GM19328 (cell line): ENCODE data around the gene FLYWCH1.

Source experiments
- ATAC-seq: cut with Tn5 transposase; IDR thresholded peaks from one replicate; pipeline ENCODE4 v1.9.1; 2021; ENCODE audit warnings: mild to moderate bottlenecking, moderate library complexity; ENCODE audit not compliant: unreplicated experiment

Gene FLYWCH1

GRCh38 chr16:2911638-2912329 is at the start of gene FLYWCH1:
FLYWCH1 (plus strand) TSS chr16:2911931; CDS start chr16:2929686, 17,755 bp downstream.
- peak; percentile 96 for ATAC-seq

- no peak for ATAC-seq
These were observed 46.1 kb upstream of the FLYWCH1 start for GRCh38 chr16:2865651-2866050.

- no peak for ATAC-seq
These were observed 45.3 kb upstream of the FLYWCH1 start for GRCh38 chr16:2866431-2866830.

GRCh38 chr16:2867661-2867986 is 44.1 kb upstream of the FLYWCH1 start:
- no peak for ATAC-seq

GRCh38 chr16:2867987-2868789 is 43.5 kb upstream of the FLYWCH1 start:
- peak; percentile 82 for ATAC-seq

GRCh38 chr16:2871926-2872325 is 39.8 kb upstream of the FLYWCH1 start:
- ATAC-seq: no peak

- ATAC-seq: no peak
These were observed 37.5 kb upstream of the FLYWCH1 start for GRCh38 chr16:2874032-2874911.

- no peak for ATAC-seq
These were observed 36.8 kb upstream of the FLYWCH1 start for GRCh38 chr16:2874912-2875362.

- ATAC-seq: no peak
These were observed 31.8 kb upstream of the FLYWCH1 start for GRCh38 chr16:2879854-2880508.

GRCh38 chr16:2881783-2882649 is 29.7 kb upstream of the FLYWCH1 start:
- peak; percentile 1 for ATAC-seq

- peak; percentile 83 for ATAC-seq
These were observed 28.9 kb upstream of the FLYWCH1 start, which contains the start of gene FLYWCH2 for GRCh38 chr16:2882650-2883457. FLYWCH2 (plus strand) TSS chr16:2883215; CDS start chr16:2896450, 13,235 bp downstream.

GRCh38 chr16:2883458-2883908 is 28.2 kb upstream of the FLYWCH1 start:
- no peak for ATAC-seq

- ATAC-seq: no peak
These were observed 27.7 kb upstream of the FLYWCH1 start for GRCh38 chr16:2884041-2884451.

GRCh38 chr16:2894231-2894630 is 17.5 kb upstream of the FLYWCH1 start:
- no peak for ATAC-seq

- no peak for ATAC-seq
These were observed 15.9 kb upstream of the FLYWCH1 start for GRCh38 chr16:2895813-2896212.

- no peak for ATAC-seq
These were observed 15.2 kb upstream of the FLYWCH1 start for GRCh38 chr16:2896480-2897010.

- ATAC-seq: no peak
These were observed 14.6 kb upstream of the FLYWCH1 start for GRCh38 chr16:2897110-2897509.

- no peak for ATAC-seq
These were observed 12.7 kb upstream of the FLYWCH1 start for GRCh38 chr16:2898831-2899563.
